Activated CD8-positive, alpha-beta memory T cell treated with anti-CD3 and anti-CD28 coated beads for 24 hours (primary cell): ENCODE results near the gene NUF2.
"Not testable (repeated sequence)": the region's sequence is repeated elsewhere in the genome, so short reads cannot be mapped to it uniquely, and the experiment has no call there.

ENCODE experiments used
- DNase-seq: peaks from one replicate; pipeline ENCODE4 v3.0.0-alpha.2; 2020

NUF2 gene

DNA sequence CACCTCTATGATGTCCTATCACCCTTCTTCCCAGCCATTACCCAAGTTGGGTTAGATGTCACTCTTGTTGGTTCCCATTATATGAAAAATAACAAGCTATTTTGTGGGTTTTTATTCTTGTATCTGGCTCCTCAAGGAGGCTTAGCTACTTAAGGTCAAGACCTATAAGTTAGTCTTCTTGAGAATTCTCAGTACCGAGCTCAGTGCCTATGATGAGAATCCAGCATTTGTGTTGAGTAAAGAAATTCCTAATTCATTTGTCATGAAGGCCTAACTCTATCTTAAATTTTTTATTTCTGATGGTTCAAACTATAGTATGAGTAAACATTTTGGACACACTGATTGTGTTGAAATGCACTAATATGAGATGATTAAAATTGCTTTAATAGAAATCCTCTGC lies 15.9 kb downstream of the NUF2 start:
- no peak for DNase-seq

- no peak for DNase-seq
These were observed 24.6 kb downstream of the NUF2 start for GRCh38 chr1:163346326-163346870.

- no peak for DNase-seq
These were observed 25.4 kb downstream of the NUF2 start for GRCh38 chr1:163347106-163347505.

GRCh38 chr1:163351912-163352311 lies 30.2 kb downstream of the NUF2 start:
- no peak for DNase-seq

DNA sequence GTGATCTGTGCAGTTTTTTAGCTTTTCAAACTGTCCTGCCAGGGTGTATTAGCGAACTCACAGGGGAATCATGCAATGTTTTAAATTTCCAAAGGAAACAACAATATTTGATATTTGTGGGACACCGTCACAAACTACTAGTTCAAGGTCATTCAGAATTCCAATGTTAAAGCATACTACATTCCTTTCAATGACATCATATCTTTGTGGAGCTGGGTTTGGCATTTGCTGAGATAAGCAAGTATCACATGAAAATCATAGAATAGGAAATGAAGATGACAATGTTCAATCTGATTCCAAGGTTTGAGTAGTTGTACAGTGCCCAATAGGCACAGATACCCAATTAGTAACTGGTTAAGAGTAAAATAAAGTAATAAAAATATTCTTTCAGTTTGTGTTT lies 35.6 kb downstream of the NUF2 start:
- no peak for DNase-seq

GRCh38 chr1:163358172-163358571 lies 36.4 kb downstream of the NUF2 start:
- not testable (repeated sequence) for DNase-seq

- no peak for DNase-seq
These were observed 39.6 kb downstream of the NUF2 start for GRCh38 chr1:163361123-163361934.

- DNase-seq: no peak
These were observed 43.4 kb downstream of the NUF2 start for GRCh38 chr1:163365186-163365585.

GRCh38 chr1:163366555-163366954 lies 44.8 kb downstream of the NUF2 start:
- DNase-seq: no peak

DNA sequence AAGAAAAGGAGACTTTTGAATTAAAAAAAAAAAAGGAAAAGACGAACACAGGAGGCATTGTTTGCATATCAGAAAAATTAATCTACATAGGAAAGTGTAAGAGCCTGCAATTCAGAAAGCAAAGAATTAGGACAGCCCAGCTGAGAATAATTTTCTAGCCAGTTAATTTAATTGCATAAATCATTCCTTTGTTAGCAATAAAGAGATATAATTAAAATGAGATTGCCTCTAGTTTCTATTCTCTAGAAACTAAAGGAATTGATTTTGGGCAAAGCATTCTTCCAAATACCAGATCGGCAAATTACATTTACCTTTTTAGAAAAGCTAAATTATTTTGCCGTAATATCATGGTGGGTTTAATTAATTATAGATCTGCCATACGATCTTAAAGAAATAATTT lies 46.0 kb downstream of the NUF2 start:
- no peak for DNase-seq

- no peak for DNase-seq
These were observed 50.8 kb downstream of the NUF2 start for GRCh38 chr1:163372576-163372975.

GRCh38 chr1:163378554-163378953 lies 56.8 kb downstream of the NUF2 start:
- DNase-seq: no peak

DNA sequence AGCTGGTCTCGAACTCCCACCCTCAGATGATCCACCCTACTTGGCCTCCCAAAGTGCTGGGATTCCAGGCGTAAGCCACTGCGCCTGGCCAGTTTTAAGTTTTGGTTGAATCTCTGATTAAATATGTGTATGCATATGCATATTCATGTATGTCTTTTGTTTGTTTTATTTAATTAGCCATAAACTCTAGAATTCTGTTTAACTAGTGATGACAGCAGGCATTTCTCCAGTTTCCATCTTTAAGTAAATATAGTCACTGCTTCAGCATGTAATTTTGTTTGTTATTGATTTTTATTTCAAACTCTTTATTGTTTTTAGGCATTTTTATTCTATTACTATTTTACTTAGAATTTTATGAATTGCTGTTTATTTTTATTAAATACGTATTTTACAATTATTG lies 58.0 kb downstream of the NUF2 start:
- DNase-seq: no peak

DNA sequence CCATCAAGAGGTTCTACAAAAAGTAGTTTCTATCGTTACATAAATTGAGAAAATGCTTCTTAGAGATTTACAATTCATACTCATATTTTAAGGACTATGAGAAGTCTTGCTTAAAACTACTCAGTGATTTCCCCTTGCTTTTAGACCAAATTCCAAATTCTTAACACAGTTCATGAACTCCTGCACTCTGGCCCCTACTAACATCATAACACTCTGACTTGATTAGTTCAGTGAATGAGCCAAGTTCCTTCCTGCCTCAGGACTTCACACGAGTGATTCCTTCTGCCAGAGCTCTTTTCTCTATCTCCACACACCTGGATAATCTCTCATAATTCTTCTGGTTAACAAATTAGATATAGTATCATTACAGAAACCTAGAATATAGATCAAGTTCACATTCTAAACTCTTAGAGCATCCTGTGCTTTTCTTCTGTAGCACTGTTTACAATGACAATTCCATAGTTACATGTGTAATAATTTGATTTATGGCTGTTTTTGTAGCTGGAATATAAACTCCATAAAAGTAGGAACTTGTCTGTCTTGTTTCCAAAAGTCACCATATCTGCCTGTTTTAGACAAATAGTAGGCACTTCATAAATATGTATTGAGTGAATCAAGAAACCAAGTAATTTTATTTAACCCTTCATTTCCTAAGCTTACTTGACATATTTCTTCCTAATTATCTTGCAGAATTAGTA lies 59.9 kb downstream of the NUF2 start:
- DNase-seq: no peak

- no peak for DNase-seq
These were observed 60.6 kb downstream of the NUF2 start for GRCh38 chr1:163382395-163382794.

DNA sequence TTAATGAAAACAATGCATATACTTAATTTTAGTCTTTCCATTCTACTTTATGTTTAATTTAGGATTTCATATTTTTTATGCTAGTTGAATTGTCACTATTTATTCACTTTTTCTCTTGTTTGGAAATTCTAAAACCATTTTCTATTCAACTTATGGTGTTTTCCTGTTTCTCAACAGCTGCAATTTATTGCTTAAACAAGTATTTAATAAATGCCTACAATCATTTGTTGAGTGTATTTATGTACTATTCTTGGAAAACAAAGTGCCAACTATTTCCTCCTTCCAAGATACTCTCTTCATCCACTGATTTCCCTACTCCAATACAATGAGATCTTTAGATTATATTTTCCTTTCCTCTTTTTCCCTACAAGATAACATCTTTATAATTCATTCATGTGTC lies 65.4 kb downstream of the NUF2 start:
- no peak for DNase-seq

DNA sequence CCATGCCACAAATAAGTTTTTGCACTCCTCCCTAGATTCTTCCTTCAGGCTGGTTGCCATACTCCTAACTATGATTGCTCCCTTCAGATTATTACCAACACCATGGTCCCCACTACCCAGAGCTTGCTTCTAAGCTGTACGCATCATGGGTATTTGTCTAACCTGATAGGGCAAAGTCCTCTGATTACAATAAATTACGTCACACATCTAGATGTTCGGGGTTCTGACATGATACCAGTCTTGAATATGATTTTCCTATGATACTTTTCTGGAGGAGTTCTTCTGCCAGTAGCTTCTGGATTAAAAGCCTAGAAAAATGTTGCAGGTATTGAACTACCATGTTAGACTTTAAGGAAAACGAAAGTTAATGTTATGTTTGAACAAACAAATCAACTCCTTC lies 67.2 kb downstream of the NUF2 start:
- no peak for DNase-seq

- no peak for DNase-seq
These were observed 74.0 kb downstream of the NUF2 start for GRCh38 chr1:163395790-163396189.

GRCh38 chr1:163397451-163398200 lies 75.9 kb downstream of the NUF2 start:
- DNase-seq: no peak

DNA sequence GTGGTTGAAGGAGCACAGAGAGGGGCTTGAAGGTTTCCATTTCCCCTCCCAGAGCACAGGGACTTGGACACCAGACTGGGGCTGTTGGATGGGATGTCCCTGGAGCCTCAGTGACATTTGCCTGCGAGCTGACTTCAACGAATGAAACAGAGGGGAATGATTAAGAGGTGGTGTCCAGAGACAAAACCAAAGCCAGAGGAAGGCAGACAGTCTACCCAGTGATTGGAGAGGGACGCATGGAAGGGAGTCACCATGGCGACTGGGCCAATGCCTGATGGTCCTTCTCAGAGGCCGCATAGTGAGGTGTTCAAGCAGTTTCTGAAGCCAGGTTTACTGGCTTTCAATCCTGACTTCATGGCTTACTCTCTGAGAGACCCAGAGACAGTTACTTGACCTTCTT lies 77.2 kb downstream of the NUF2 start:
- no peak for DNase-seq

GRCh38 chr1:163399976-163400601 lies 78.3 kb downstream of the NUF2 start:
- DNase-seq: no peak

DNA sequence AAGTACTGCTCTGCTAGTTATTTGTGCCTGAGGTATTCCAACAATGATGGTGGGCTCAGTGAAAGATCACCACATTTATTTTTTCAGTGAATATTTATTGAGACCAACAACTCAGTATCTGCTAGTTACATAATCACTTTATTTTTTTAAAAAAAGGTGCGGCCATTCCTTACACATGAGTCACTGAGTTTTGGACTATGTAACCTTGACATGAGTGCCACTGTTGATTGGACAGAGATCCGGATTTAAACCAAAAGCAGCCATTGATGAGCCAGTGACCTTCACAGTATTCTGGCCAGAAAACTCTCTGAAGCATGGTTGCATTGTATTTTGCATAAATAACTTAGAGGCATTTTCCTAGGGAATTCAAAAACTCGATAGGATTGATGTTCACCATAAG lies 79.5 kb downstream of the NUF2 start:
- no peak for DNase-seq
